Right renal cortex interstitium (tissue), 3 donors: Measurements from ENCODE around the gene THSD7B. TPM values are rescaled to one million over a fixed set of nuclear protein-coding genes. Genes with fewer than 3 reads are reported as not detected.
"Not testable (repeated sequence)": the region's sequence is repeated elsewhere in the genome, so short reads cannot be mapped to it uniquely, and the experiment has no call there.

ENCODE experiments used
- DNase-seq, 3 donors: peaks; one replicate each; pipeline ENCODE4 v3.0.0-alpha.2; 2013; ENCODE audit warnings: low read depth in 3 of 3, low spot score in 2 of 3
- polyA plus RNA-seq, 3 donors: library from polyadenylated mRNA; unstranded; fragments of 120-200 nt; gene quantifications; one replicate each; pipeline ENCODE4 v1.2.1, GENCODE V29; 2013; ENCODE audit not compliant: insufficient read length in 3 of 3

THSD7B gene
- polyA plus RNA-seq, 3 donors = 5.1 to 5.8 (median 5.4) TPM

DNA sequence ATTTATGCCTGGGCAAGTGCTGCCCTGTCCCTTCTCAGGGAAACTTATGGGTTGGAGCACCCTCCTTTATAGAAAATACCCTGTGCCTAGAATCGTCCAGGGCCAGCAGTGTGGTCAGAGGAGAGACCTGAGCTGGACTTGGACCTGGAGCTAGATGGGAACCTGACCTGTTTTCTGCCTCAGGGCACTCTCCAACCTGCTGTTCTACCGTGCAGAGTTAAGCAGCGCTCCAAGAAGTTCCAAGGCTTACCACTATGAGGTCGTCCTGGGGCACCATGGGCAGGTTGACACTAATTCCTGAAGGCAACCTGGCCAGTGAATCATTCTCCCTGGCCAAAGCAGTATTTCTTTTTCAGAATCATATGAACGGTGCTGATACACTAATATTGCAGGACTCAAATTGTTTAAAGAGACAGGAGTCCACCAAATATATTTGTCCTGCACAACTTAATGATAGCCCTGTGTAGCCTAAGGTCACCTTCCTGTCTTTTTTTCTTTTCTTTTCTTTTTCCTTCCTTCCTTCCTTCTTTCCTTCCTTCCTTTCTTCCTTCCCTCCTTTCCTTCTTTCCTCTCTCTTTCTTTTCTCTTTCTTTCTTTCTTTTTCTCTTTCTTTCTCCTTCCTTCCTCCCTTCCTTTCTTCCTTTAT is 743.5 kb downstream of the THSD7B start:
- no peak for DNase-seq

DNA sequence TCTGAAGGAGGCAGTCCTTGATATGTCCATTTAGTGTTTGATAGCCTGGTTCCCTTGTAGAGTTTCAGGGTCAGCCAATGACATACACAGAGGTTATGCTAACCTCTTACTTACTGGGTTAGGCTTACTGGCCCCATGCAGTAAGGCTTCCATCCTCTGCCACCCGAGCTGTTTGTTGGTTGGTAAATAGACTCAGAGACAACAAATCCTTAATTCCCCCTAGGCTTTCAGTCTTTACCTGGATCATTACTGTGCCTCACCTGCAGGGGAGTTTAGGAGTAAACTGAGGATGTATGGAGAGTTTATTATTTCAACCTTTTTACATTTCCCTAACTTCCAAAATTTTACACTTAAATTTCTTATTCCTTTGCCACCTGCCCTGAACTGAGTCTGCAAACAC is 746.2 kb downstream of the THSD7B start:
- DNase-seq = no peak

DNA sequence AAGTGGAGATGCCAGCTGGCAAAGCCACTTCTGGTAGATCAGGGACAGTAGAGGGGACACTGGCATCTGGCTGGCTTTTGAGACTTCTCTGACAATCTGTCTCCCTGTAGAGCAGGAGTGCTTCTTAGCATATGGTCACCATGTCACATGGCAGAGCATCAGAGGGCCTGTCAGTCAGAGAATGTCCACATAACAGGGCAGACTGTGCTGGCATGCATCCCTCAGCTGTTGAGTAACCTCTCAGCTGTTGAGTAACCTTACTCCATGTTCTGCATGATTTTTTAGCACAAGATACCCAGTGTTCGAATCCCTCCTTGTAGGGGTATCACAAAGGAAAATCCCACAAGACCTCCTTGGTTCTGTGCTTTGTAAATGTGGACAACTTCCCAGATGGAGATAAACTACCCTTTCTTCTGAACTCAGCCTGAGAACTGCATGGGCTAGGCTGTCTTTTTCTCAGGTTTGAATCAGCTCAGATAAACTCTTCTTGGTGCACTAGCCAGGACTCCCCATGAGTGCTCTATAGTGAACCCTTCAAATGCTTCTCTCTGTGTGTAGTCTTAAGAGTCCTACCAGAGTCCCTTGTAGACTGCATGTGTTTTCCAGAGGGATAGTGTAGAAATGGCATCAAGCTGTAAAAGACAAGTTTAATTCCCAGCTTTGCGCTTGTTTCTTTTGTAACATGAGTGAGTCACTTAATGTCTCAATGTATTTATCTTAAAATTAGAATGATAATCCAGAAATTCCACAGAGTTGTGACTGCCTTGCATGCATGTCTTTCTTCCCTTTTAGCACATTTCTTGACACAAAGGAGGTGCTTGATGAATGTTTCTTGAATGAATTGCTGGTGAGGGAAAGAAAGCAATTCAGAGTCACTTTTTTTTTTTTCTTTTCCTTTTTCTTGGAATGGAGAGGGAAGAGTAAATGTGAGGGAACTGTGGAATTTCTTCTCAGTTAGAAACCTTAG is 756.6 kb downstream of the THSD7B start:
- no peak for DNase-seq

DNA sequence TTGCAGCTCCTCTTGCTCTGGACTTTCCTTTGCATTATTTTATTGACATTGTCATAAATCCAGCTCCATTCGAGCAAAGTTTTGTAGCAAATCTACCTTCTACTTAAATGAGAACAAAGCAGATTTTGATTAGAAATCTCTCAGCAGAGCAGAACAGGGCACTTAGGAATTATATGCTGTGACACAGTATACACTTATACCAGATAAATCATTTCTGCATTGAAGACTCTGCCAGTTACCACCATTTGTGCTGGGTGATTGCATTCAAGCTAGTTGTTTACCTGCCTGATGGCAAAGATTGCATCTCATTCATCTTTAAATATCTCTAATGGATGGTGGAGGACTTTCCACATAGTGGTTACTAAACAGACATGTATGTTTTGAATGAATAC is 757.3 kb downstream of the THSD7B start:
- DNase-seq = no peak

DNA sequence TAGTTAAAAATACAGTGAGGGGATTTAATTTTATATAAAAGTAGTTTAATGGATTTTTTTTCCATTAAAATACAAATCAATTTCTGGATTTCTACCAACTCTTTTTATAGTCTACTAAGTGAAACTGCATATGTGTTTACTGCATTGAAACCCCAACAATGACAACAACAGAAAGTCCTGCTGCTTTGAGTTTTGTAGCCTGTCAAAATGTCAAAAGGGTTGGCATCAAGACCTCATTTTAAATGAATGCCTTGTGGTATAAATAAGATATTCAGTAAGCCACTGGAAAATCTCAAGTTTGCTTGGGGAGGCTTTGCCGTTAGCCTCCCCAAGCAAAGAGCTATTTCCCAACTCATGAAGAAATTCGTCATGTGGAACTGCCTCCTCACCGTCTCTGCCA is 758.6 kb downstream of the THSD7B start:
- no peak for DNase-seq

DNA sequence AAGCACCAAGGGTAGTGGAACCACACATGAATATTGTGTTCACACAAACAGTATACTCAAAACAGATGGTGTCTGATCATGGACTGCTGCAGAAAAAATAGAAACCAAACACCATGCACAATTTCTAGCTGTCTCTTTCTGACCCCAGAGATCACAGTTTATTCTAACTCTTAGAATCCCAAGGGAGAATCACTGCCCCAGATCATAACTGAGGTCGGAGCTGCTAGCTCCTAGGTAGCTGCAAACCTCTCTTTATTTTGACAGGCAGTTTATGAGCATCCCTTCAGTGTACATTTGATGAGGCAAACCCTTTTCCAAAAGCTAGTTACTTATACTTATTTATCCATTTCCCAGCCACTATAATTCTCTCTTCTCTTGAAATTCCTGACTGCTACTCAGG is 759.8 kb downstream of the THSD7B start:
- DNase-seq = no peak

DNA sequence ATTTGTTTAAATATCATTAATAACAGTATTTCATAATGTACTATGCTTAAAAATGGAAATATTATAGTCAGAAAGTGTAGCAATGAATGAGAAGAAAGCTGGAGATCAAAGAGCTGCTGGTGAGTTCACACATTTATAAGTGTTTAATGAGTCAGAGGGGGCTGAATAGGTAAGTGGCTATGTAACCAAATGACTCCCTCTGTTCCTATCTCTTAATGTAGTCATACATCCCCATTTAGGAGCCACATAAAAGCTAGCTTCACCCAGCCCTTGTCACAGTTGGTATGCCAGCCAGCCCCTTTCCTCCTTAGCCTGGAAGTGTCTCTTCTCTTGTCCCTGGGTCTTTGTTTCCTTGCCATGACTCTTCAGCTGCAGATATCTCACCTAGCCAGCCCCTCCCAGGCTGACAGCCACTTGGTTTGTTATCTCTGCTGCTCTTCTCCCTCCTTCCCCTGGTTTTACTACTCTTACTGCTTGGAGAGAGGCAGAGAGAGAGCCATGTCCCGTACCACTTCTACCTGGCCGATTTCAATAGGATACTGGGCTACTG is 760.4 kb downstream of the THSD7B start:
- DNase-seq = no peak

DNA sequence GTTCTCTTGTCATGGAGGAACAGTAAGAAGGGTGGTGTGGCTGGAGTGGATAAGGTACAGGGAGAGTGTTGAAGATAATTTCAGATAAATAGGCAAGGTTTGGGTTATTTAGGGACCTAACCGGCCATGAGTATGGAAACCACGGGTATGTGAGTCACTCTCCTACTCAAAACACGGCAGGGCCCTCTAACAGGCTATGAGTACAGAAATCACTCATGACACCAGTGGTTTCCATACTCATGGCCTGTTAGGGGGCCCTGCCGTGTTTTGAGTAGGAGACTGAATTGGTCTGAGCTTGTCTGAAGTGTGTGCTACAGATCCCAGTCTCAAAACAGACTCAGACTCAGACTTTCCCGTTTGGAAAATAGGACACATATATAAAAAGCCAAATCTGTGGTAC is 770.6 kb downstream of the THSD7B start:
- no peak for DNase-seq

DNA sequence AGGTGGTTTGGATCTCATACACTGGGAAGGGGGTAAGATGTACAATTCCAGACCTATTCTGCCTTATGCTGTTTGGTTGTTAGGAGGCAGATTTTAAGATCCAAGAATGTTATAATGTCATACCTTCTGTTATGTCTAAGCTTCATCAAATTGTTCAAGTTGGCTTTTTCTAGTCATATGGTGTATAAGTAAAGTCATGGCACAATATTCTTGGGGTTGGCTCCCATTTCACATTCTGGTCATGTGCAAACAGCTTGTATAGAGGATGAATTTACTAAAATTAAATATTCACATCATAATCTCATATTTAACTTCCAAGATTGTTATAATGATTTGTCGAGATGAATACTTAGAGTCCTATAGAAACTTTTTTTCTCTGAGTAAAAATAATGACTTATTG is 774.0 kb downstream of the THSD7B start:
- no peak for DNase-seq

DNA sequence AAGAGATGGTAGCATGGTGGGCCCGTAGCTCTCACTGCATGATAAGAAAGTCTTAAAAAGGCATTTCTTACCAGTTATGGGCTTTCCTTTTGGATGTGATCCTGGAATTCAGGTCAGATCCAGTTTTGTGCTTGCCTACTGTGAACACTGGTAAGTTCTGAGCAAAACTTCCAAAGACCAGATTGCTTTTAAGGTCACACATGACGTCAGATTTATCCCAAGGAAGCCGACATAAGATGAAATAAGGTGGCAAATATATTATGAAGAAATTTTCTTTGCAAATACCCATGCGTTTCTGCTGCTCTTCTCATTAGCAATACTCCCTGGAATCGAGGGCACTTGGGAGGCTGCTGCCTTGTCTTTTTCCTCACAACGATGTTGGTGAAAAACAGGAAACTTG is 782.5 kb downstream of the THSD7B start:
- DNase-seq = no peak

DNA sequence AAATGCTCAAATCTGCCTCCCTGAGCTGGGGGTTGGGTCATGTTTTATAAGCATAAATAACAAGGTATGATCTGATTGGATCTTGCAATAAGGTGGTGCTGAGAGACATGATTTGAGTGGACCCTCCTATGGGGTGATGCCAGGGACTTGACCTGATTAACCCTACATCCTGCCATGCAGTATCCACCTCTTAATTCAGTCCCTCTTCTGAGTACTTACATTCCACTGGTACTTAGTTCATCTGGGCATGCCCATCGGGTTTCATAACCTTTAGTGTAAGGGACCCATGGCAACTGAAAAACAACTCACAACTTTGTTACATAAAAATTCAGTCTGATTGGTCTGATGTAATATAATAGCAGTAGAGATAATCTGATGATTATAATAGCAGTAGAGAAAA is 801.0 kb downstream of the THSD7B start:
- DNase-seq = no peak

DNA sequence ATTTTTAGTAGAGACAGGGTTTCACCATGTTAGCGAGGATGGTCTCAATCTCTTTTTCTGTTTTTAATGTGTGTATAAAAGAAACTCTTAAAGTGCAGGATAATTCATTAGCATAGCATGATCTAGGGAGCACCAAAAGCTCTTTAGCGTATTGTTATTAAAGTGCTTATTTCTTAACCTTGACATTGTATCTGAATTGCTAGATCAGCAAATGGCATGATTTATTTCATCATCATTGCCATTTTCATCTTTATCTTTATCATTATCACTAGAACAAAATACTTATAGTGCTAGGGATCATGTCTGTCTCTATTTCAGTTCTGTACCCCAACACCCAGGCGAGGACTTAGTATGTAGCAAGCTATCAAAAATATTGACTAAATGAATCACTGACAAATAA is 805.1 kb downstream of the THSD7B start:
- DNase-seq = no peak

DNA sequence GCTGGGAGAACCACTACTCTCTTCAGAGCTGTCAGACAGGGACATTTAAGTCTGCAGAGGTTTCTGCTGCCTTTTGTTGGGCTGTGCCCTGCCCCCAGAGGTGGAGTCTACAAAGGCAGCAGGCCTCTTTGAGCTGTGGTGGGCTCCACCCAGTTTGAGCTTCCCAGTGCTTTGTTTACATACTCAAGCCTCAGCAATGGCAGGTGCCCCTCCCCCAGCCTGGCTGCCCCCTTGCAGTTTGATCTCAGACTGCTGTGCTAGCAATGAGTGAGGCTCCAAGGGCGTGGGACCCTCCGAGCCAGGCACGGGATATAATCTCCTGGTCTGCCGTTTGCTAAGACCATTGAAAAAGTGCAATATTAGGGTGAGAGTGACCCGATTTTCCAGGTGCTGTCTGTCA is 822.5 kb downstream of the THSD7B start:
- DNase-seq = not testable (repeated sequence)

DNA sequence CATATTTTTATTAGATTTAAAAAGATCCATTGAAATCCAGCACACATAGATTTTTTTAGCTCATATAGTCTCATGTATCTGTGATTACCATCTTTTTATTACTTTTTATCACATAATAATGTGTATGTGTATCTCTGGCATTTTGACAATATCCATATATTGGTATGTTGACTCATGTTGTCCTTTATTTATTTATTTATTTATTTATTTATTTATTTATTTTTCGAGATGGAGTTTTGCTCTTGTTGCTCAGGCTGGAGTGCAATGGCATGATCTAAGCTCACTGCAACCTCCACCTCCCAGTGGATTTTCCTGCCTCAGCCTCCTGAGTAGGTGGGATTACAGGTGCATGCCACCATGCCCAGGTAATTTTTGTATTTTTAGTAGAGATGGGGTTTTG is 823.2 kb downstream of the THSD7B start:
- not testable (repeated sequence) for DNase-seq

DNA sequence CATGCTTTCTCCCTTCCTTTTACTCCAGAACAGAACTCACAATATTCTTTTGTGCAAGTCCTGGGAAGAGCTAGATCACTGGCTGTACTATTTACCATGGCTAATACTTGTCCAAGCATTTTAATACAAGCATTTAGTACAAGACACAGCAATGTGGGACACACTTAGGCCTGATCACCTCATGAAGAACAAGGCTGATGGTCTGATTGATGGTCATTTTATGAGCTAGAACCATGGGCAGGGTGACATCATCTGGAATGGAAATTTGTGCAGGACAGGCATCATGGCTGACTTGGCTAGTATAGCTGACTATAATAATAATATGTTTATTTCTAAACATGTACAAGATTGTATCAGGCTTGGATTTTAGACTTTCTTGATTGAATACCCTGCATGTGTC is 824.8 kb downstream of the THSD7B start:
- no peak for DNase-seq

DNA sequence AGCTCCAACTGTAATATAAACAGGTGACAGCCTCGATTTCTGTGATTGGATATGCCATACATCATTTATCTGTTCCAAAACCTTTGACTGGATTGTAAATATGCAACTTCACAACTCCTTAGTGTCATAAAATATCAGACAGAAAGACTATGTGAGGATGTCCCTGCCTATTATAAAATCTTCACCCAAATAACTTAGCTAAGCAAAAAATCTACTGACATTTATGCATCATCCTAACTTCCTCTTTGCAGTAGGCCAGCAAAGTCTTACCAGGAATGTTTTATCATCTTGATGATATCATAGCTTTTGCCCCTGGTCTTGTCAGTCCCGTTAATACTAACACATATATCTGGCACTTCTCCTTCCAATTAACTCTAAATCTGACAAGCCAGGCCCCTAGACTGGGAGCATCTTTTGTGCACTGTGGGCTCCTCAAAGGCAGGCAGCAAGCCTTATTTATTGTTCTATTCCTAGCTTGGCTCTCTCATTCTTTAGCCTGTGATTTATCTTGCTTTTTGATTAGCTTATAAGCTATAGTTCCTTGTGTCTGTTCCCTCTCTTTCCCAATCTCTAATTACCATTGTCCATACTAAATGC is 842.5 kb downstream of the THSD7B start:
- no peak for DNase-seq

DNA sequence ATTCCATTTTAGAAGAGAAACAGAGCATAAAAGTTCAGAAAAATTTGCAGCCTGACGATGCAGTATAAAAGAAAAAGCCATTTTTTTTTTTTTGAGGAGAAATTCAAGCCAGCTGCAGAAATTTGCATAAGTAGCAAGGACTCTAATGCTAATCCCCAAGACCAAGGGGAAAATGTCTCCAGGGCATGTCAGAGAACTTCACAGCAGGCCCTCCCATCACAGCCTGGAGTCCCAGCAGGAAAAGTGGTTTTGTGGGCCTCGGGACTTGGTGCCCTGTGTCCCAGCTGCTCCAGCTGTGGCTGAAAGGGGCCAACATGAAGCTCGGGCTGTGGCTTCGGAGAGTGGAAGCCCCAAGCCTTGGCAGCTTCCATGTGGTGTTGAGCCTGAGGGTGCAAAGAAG is 873.6 kb downstream of the THSD7B start:
- DNase-seq = no peak

DNA sequence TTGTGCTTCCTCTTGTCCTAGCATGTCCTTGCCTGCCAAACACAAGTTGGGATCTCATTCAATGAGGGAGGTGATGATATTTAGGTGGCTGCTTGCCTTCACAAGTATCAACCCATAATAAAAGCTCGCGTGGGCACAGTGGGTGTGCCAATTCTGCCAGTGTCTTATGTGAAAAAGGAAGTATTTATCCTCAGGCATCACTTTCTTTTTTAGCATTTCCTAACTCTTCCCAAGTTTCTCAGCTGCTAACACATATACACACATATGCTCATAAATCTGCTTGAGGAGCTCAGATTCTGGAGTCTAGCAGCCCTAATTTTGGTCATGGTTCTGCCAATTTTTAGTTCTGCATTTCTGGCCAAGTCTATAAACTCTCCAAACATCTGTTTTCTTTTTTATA is 879.4 kb downstream of the THSD7B start:
- DNase-seq = no peak

DNA sequence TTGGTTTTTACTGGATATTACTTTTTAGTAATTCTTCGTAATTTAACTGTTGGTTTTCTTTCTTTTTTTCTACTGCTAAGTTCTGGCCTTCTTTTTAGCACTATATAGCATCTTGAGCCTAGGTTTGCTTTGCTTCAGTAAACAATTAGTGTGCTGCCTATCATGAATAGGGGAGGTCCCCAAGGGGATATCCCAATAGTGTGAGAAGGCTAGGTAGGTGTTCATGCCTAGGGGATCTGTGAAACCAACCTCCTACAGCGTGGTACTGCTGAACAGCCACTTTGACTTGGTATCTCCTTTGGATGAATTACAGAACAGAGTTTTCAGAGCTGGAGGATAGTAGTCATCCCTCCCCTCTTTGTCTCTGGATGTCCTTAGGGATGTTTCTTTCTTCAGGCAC is 888.7 kb downstream of the THSD7B start:
- DNase-seq = no peak

DNA sequence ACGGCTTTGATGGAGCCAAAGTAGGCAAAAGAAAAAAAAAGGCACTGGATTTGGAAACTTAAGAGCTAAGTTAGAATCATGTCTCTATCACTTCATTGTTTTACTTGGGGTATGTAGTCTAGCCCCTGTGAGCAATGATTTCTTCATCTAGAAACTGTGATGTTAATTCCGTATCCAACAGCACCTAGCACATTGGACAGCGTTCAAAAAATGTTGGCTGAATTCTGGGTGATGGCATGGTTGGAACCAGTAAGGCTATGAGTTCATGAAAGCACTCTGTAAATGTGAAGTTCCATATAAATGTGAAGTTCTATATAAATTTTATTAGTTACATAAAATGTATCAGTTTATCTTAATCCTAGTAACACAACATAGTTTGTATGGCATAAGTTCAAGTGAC is 890.5 kb downstream of the THSD7B start:
- no peak for DNase-seq

DNA sequence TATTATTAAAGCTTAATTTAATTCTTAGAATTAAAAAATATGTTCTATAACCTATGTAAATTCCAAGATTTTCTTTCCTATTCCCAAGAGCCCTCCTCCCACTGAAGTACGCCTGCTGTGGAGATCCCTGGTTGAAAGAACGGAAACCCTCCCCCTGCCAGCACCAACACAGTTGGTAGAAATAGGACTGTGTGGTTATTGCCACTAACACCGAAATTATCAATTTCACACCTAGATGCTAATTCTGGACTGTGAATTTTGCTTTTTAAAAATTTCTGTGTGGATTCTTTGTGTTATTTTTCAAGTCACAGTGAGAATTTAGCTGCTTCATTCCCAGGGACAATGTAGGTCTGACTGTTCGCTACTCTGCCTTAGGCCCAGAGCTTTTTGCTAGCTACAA is 893.1 kb downstream of the THSD7B start:
- no peak for DNase-seq

DNA sequence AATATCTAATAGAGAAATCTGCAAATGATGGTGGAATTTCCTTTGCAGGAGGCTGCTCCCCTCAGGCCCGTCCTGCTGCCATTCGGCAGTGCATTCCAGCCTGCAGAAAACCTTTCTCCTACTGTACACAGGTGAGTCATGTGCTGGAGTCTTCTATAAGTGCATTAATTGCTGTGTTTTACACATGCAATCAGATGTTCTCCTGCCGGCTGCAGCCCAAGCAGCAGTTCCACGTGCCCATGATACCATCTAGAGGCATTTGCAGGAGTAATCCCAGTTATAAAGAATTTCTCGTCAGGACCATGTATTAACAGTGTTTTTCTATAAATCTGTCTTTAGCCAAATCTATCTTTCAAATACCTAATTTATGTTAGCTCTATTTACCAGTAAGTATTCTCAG is 894.3 kb downstream of the THSD7B start:
- no peak for DNase-seq
